NCI-H1930 (cell line): ENCODE results near the gene C14orf180.

ENCODE experiments used
- DNase-seq, 2 experiments: peaks; one replicate each; lab custom pipeline; 2025; lab: John Stamatoyannopoulos, UW

The C14orf180 gene

GRCh38 chr14:104550340-104550860 lies 29.2 kb upstream of the C14orf180 start:
- no peak for DNase-seq

GRCh38 chr14:104550861-104551728 lies 28.5 kb upstream of the C14orf180 start:
- DNase-seq = no peak

GRCh38 chr14:104551851-104552737 lies 27.5 kb upstream of the C14orf180 start:
- no peak for DNase-seq

GRCh38 chr14:104552738-104553125 lies 26.8 kb upstream of the C14orf180 start:
- no peak for DNase-seq

- DNase-seq = no peak
Observed at GRCh38 chr14:104553166-104554087, 26.1 kb upstream of the C14orf180 start.

GRCh38 chr14:104554088-104554607 lies 25.4 kb upstream of the C14orf180 start:
- DNase-seq = no peak

- DNase-seq = no peak
Observed at GRCh38 chr14:104554608-104555429, 24.7 kb upstream of the C14orf180 start.

- no peak for DNase-seq
Observed at GRCh38 chr14:104555430-104556255, 23.9 kb upstream of the C14orf180 start.

GRCh38 chr14:104556256-104557021 lies 23.1 kb upstream of the C14orf180 start:
- DNase-seq = no peak

GRCh38 chr14:104557086-104557485 lies 22.5 kb upstream of the C14orf180 start:
- no peak for DNase-seq

- no peak for DNase-seq
Observed at GRCh38 chr14:104557766-104558165, 21.8 kb upstream of the C14orf180 start.

- DNase-seq = no peak
Observed at GRCh38 chr14:104558231-104559027, 21.1 kb upstream of the C14orf180 start.

- no peak for DNase-seq
Observed at GRCh38 chr14:104559028-104559803, 20.3 kb upstream of the C14orf180 start.

- no peak for DNase-seq
Observed at GRCh38 chr14:104559804-104560585, 19.6 kb upstream of the C14orf180 start.

- no peak for DNase-seq
Observed at GRCh38 chr14:104560586-104560945, 19.0 kb upstream of the C14orf180 start.

- DNase-seq = no peak
Observed at GRCh38 chr14:104561124-104561557, 18.4 kb upstream of the C14orf180 start.
